HepG2 (cell line): ENCODE results near the gene PCIF1. TPM values are rescaled to one million over a fixed set of nuclear protein-coding genes. Genes with fewer than 3 reads are reported as not detected.

Source experiments
- ATM ChIP-seq: fragments of 450-650 bp; IDR thresholded peaks from 2 replicates; pipeline ENCODE4 v1.7.1; 2017; ENCODE audit warnings: mild to moderate bottlenecking, borderline replicate concordance
- CBX2 ChIP-seq, 2 experiments: fragments of 200-600 bp in 1 of 2; sonication (generic); formaldehyde crosslinking in 1 of 2; IDR thresholded peaks; 2 replicates each; pipeline versions ENCODE4 v1.7.0 to v1.8.1; 2018 to 2022; ENCODE audit warnings: low read depth in 2 of 2, low read length in 1 of 2, mild to moderate bottlenecking in 1 of 2, missing genetic modification reagents in 1 of 2
- CENPBD1 ChIP-seq: sonication (generic); formaldehyde crosslinking; IDR thresholded peaks from 2 replicates; pipeline ENCODE4 v1.8.0; 2022; ENCODE audit warnings: missing genetic modification reagents, low read depth, mild to moderate bottlenecking, borderline replicate concordance
- HOXA3 ChIP-seq: sonication (generic); formaldehyde crosslinking; IDR thresholded peaks from 2 replicates; pipeline ENCODE4 v1.5.0; 2020; ENCODE audit warnings: missing genetic modification reagents
- ISX ChIP-seq: sonication (generic); formaldehyde crosslinking; conservative IDR thresholded peaks from 2 replicates; pipeline ENCODE4 v1.5.0; 2020; ENCODE audit warnings: missing genetic modification reagents
- MAX ChIP-seq: IDR thresholded peaks from 2 replicates; pipeline ENCODE4 v1.6.1; 2012; ENCODE audit warnings: inconsistent platforms
- MBD4 ChIP-seq: IDR thresholded peaks from 2 replicates; pipeline ENCODE4 v1.6.1; 2012; ENCODE audit warnings: low read length, inconsistent platforms, borderline replicate concordance
- MLX ChIP-seq: IDR thresholded peaks from 2 replicates; pipeline ENCODE4 v1.6.1; 2016
- NCOA2 ChIP-seq: sonication (generic); formaldehyde crosslinking; IDR thresholded peaks from 2 replicates; pipeline ENCODE4 v1.8.0; 2022; ENCODE audit warnings: inconsistent platforms
- NONO ChIP-seq, 2 experiments: fragments of 450-650 bp in 1 of 2; sonication (generic) in 1 of 2; formaldehyde crosslinking in 1 of 2; IDR thresholded peaks in 1 of 2; conservative IDR thresholded peaks in 1 of 2; 2 replicates each; pipeline versions ENCODE4 v1.6.1 to v1.8.0; 2017 to 2022; ENCODE audit warnings: mild to moderate bottlenecking in 1 of 2, missing genetic modification reagents in 1 of 2, moderate library complexity in 1 of 2
- NR2F2 ChIP-seq: IDR thresholded peaks from 2 replicates; pipeline ENCODE4 v1.6.1; 2012; ENCODE audit warnings: low read depth, inconsistent platforms, borderline replicate concordance
- NR3C1 ChIP-seq: sonication (generic); formaldehyde crosslinking; IDR thresholded peaks from 2 replicates; pipeline ENCODE4 v1.4.0; 2020; ENCODE audit warnings: missing genetic modification reagents
- PLSCR1 ChIP-seq: sonication (generic); formaldehyde crosslinking; IDR thresholded peaks from 2 replicates; pipeline ENCODE4 v1.5.0; 2020; ENCODE audit warnings: missing genetic modification reagents, mild to moderate bottlenecking, borderline replicate concordance
- POLR2AphosphoS5 ChIP-seq: IDR thresholded peaks from 2 replicates; pipeline ENCODE4 v1.6.1; 2012; ENCODE audit warnings: low read depth, low read length
- SNAPC2 ChIP-seq: sonication (generic); formaldehyde crosslinking; IDR thresholded peaks from 2 replicates; pipeline ENCODE4 v1.8.1; 2022; ENCODE audit warnings: mild to moderate bottlenecking, missing genetic modification reagents
- SP2 ChIP-seq: sonication (generic); formaldehyde crosslinking; IDR thresholded peaks from 2 replicates; pipeline ENCODE4 v1.5.1; 2020; ENCODE audit warnings: mild to moderate bottlenecking, missing genetic modification reagents
- SRSF4 ChIP-seq: fragments of 200-400 bp; formaldehyde crosslinking; IDR thresholded peaks from one replicate; pipeline ENCODE4 v1.6.1; 2018; ENCODE audit warnings: mild to moderate bottlenecking, low read depth, low read length, moderate library complexity; ENCODE audit not compliant: poor library complexity, severe bottlenecking
- TBX2 ChIP-seq: sonication (generic); formaldehyde crosslinking; IDR thresholded peaks from 2 replicates; pipeline ENCODE4 v1.5.0; 2020; ENCODE audit warnings: missing genetic modification reagents, mild to moderate bottlenecking, borderline replicate concordance
- ZC3H4 ChIP-seq: sonication (generic); formaldehyde crosslinking; IDR thresholded peaks from 2 replicates; pipeline ENCODE4 v1.4.0; 2020; ENCODE audit warnings: missing genetic modification reagents, borderline replicate concordance
- ZNF124 ChIP-seq: sonication (generic); formaldehyde crosslinking; IDR thresholded peaks from 2 replicates; pipeline ENCODE4 v1.4.0; 2020; ENCODE audit warnings: missing genetic modification reagents
- ZNF615 ChIP-seq: sonication (generic); formaldehyde crosslinking; IDR thresholded peaks from 2 replicates; pipeline ENCODE4 v1.5.0; 2020; ENCODE audit warnings: mild to moderate bottlenecking, missing genetic modification reagents, borderline replicate concordance
- ZNF644 ChIP-seq: IDR thresholded peaks from 2 replicates; pipeline ENCODE4 v1.6.1; 2016; ENCODE audit warnings: low read depth
- polyA plus RNA-seq, 8 experiments: library from polyadenylated mRNA; depleted of rRNA in 3 of 8; stranded (reverse) in 7 of 8; unstranded in 1 of 8; fragments of >200 nt; fragmentation: Illumina TruSeq in 4 of 8; extraction: Trizol in 4 of 8; gene quantifications; 2 replicates each; pipeline versions ENCODE4 v1.2.1 to v1.2.3, GENCODE V29; 2011 to 2016; ENCODE audit warnings: low read depth in 4 of 8, missing spikeins in 1 of 8, mixed read lengths in 1 of 8; ENCODE audit not compliant: insufficient read depth in 1 of 8
- total RNA-seq, 5 experiments: library from RNA; depleted of rRNA; stranded (reverse); fragments of >200 nt; fragmentation: Illumina TruSeq; extraction: Trizol; gene quantifications; 2 replicates each; pipeline ENCODE4 v1.2.3, GENCODE V29; 2016; ENCODE audit warnings: low read depth in 1 of 5
- TF ChIP-seq, protein P1 (sequence below): IDR thresholded peaks from 2 replicates; pipeline ENCODE4 v1.6.1; 2016; ENCODE audit warnings: mild to moderate bottlenecking, missing biosample characterization, missing genetic modification reagents
- TF ChIP-seq, protein P2 (sequence below): sonication (generic); formaldehyde crosslinking; IDR thresholded peaks from 2 replicates; pipeline ENCODE4 v1.5.0; 2020; ENCODE audit warnings: missing genetic modification reagents
- TF ChIP-seq, protein P3 (sequence below): sonication (generic); formaldehyde crosslinking; IDR thresholded peaks from 2 replicates; pipeline ENCODE4 v1.8.0; 2022; ENCODE audit warnings: mild to moderate bottlenecking, missing genetic modification reagents

PCIF1 gene
- total and polyA plus RNA-seq, 2 of the 13 experiments (the other 11 are each of a cell fraction or from before 2014, with no cell fraction given): 20.9 to 24.4 TPM

DNA sequence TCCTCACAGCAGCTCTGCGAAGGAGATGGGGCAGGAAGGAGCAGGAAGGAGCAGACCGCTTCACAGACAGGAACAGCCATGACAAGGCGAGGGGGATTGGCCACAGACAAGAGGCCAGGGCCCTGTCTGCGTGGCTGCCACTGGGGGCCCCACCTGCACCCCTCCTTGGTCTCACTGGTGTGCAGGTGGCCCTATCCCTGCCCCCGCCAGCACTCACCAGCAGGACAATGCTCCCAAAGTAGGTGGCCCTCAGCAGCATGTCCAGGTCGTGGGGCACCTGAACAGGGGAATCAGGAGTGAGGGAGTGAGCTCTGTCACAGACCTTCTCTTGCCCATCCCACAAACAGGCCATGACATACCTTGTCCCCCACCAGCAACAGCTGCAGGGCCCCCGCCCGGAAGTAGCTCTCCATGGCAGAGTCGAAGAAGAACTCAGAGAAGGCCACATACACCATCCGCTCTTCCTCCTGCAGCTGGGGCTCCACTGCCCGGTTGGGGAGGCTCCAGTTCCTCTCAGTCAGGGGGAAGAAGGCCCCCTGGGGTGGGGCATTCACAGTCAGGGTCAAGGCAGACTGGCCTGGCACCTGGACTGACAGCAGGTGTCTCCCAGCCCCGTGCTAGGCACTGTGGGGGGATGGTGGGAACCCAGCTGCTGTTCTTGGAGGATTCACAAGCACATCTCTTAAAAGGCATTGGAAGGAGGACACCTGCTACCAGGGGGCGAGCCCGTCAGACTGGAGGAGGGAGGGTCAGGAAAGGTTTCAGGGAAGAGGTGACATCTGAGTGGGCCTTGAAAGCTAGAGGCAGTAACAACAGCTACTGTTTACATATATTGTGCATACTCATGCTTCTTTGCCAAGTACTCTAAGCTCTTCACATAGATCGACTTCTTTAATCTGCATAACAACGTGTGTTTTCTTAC is 29.6 kb upstream of the PCIF1 start (continued):
- TF ChIP-seq CENPBD1 (no peak), ZNF615 (CRISPR knock-in tag) (no peak), MAX (no peak), NR3C1 (CRISPR knock-in tag) (no peak), PLSCR1 (CRISPR knock-in tag) (no peak), NONO (IDR thresholded peaks at IDR 0.05) (no peak), NONO (CRISPR knock-in tag; conservative IDR thresholded peaks at IDR 0.05) (no peak; the same call in 1 of the 2 replicates), SP2 (CRISPR knock-in tag) (peak; percentile 36; the same call in 1 of the 2 replicates), MLX (CRISPR knock-in tag) (no peak), HOXA3 (CRISPR knock-in tag) (no peak), MBD4 (no peak), ATM (no peak), ZNF644 (CRISPR knock-in tag) (no peak), TBX2 (no peak), ZC3H4 (CRISPR knock-in tag) (no peak), NR2F2 (no peak), ZNF124 (no peak), NCOA2 (CRISPR knock-in tag) (no peak), ISX (CRISPR knock-in tag) (no peak), CBX2 (IDR thresholded peaks at IDR 0.05; ENCODE audit: low read depth, low read length) (no peak), CBX2 (CRISPR knock-in tag; IDR thresholded peaks at IDR 0.05; ENCODE audit: low read depth) (no peak), SNAPC2 (CRISPR knock-in tag) (no peak), SRSF4 (no peak), POLR2AphosphoS5 (no peak)
- TF ChIP-seq, protein P1, sequence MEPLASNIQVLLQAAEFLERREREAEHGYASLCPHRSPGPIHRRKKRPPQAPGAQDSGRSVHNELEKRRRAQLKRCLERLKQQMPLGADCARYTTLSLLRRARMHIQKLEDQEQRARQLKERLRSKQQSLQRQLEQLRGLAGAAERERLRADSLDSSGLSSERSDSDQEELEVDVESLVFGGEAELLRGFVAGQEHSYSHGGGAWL (CRISPR knock-in tag): no peak
- TF ChIP-seq, protein P2, sequence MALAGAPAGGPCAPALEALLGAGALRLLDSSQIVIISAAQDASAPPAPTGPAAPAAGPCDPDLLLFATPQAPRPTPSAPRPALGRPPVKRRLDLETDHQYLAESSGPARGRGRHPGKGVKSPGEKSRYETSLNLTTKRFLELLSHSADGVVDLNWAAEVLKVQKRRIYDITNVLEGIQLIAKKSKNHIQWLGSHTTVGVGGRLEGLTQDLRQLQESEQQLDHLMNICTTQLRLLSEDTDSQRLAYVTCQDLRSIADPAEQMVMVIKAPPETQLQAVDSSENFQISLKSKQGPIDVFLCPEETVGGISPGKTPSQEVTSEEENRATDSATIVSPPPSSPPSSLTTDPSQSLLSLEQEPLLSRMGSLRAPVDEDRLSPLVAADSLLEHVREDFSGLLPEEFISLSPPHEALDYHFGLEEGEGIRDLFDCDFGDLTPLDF (CRISPR knock-in tag): no peak
- TF ChIP-seq, protein P3, sequence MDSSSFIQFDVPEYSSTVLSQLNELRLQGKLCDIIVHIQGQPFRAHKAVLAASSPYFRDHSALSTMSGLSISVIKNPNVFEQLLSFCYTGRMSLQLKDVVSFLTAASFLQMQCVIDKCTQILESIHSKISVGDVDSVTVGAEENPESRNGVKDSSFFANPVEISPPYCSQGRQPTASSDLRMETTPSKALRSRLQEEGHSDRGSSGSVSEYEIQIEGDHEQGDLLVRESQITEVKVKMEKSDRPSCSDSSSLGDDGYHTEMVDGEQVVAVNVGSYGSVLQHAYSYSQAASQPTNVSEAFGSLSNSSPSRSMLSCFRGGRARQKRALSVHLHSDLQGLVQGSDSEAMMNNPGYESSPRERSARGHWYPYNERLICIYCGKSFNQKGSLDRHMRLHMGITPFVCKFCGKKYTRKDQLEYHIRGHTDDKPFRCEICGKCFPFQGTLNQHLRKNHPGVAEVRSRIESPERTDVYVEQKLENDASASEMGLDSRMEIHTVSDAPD (CRISPR knock-in tag): no peak
